Type B pancreatic cell (in vitro differentiated cells): ENCODE data around the gene PLCB2. TPM values are rescaled to one million over a fixed set of nuclear protein-coding genes. Genes with fewer than 3 reads are reported as not detected.

Source experiments
- DNase-seq: peaks from one replicate; pipeline ENCODE4 v3.0.0; 2021; ENCODE audit warnings: mixed read lengths; ENCODE audit not compliant: unreplicated experiment; ENCODE audit errors: extremely low spot score
- H3K27ac Mint-ChIP-seq: 2 replicates; pipeline ENCODE4 v1.8.0; 2021; ENCODE audit warnings: mild to moderate bottlenecking, mixed read lengths
- H3K27me3 Mint-ChIP-seq: 2 replicates; pipeline ENCODE4 v1.8.0; 2021; ENCODE audit warnings: mixed read lengths
- H3K36me3 Mint-ChIP-seq: 2 replicates; pipeline ENCODE4 v1.8.0; 2021; ENCODE audit warnings: mixed read lengths
- H3K4me1 Mint-ChIP-seq: one replicate; pipeline ENCODE4 v1.8.0; 2021; ENCODE audit warnings: mixed read lengths; ENCODE audit not compliant: unreplicated experiment
- H3K4me3 Mint-ChIP-seq: 2 replicates; pipeline ENCODE4 v1.8.0; 2021; ENCODE audit warnings: mild to moderate bottlenecking, mixed read lengths
- H3K9me3 Mint-ChIP-seq: 2 replicates; pipeline ENCODE4 v1.8.0; 2021; ENCODE audit warnings: mixed read lengths
- CTCF ChIP-seq: fragments of 200-600 bp; sonication (generic); conservative IDR thresholded peaks from 2 replicates; pipeline ENCODE4 v1.5.0; 2021; ENCODE audit warnings: antibody characterized with exemption, mild to moderate bottlenecking
- total RNA-seq: library from RNA; stranded (reverse); gene quantifications from 2 replicates; pipeline ENCODE4 v1.2.1, GENCODE V29; 2021; ENCODE audit warnings: low replicate concordance

Gene PLCB2
- total RNA-seq, 1 donor from 2014 or later = 5.8 TPM

DNA sequence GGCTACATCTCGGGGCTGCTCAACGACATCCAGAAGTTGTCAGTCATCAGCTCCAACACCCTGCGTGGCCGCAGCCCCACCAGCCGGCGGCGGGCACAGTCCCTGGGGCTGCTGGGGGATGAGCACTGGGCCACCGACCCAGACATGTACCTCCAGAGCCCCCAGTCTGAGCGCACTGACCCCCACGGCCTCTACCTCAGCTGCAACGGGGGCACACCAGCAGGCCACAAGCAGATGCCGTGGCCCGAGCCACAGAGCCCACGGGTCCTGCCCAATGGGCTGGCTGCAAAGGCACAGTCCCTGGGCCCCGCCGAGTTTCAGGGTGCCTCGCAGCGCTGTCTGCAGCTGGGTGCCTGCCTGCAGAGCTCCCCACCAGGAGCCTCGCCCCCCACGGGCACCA is 41.9 kb downstream of the PLCB2 start:
- Mint-ChIP-seq H3K36me3 (peaks cover 3% of the 10 kb centered on the region), H3K4me3 (no peak overlapping the region), H3K4me1 (peaks cover 11% of the 10 kb centered on the region), H3K27me3 (no peaks in the 10 kb centered on the region), H3K9me3 (no peaks in the 10 kb centered on the region), H3K27ac (no peak overlapping the region)
- no peak for DNase-seq
- TF ChIP-seq CTCF = no peak

DNA sequence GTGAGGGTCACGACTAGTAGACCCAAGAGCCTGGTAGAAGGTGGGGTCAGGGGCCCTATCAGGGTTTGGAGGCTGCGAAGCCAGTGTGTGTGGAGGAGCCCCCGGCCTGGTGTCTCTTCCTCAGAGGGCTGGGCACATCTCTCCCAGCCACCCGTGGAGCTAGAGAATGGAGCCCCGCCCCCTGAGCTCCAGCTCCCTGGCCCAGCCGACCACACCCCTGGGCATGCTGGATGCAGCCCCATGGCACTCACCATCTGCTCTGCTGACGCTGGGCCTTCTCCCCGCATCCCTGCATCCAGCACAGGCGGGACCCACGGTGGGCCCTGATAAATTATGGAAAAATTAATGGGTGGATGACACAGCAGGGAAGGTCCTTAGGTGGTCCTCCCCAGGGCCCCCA is 42.4 kb downstream of the PLCB2 start:
- Mint-ChIP-seq H3K4me3 (no peak overlapping the region), H3K27ac (no peak overlapping the region), H3K27me3 (no peaks in the 10 kb centered on the region), H3K36me3 (peaks cover 3% of the 10 kb centered on the region), H3K9me3 (no peaks in the 10 kb centered on the region), H3K4me1 (peaks cover 11% of the 10 kb centered on the region)
- TF ChIP-seq CTCF = no peak
- no peak for DNase-seq

DNA sequence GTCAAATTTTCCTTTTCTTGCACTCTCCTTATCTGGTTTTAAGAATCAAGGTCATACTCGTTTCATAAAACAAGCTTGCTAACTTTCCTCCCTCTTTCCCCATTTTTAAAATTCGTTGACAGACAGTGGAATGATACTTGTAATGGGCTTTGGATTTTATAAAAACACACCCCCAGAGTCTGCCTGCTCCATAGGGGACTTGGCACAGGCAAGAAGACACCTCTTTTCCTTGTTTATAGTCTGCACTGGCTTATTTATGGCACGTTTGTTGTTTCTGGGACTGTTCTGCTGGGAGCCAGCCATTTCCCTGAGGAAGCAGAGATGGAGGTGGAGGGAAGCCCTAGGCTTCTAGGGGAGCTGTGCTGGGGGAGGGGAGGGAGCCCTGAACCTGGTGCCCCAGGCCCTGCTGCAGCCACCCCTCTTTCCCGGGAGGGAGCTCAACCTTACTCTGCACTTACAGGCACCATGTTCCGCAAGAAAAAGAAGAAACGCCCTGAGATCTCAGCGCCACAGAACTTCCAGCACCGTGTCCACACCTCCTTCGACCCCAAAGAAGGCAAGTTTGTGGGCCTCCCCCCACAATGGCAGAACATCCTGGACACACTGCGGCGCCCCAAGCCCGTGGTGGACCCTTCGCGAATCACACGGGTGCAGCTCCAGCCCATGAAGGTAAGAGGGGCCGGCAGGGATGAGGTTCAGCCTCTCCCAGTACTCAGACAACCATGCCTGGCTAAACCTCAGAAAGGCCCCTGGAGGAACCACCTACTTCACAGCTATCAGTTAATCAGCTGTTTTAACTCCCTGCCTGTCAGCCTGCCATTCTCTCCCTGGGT is 43.2 kb downstream of the PLCB2 start:
- H3K27ac Mint-ChIP-seq = no peak overlapping the region
- peaks cover 3% of the 10 kb centered on the region for H3K36me3 Mint-ChIP-seq
- H3K4me1 Mint-ChIP-seq = peaks cover 11% of the 10 kb centered on the region
- H3K4me3 Mint-ChIP-seq = no peak overlapping the region
- no peaks in the 10 kb centered on the region for H3K27me3 Mint-ChIP-seq
- no peaks in the 10 kb centered on the region for H3K9me3 Mint-ChIP-seq
- TF ChIP-seq CTCF = no peak
- no peak for DNase-seq

- Mint-ChIP-seq H3K27ac (no peak overlapping the region), H3K4me3 (no peak overlapping the region), H3K9me3 (no peaks in the 10 kb centered on the region), H3K36me3 (peaks cover 3% of the 10 kb centered on the region), H3K4me1 (peaks cover 18% of the 10 kb centered on the region), H3K27me3 (no peaks in the 10 kb centered on the region)
- no peak for DNase-seq
- no peak for TF ChIP-seq CTCF
Observed at GRCh38 chr15:40263024-40263754, 44.5 kb downstream of the PLCB2 start.

DNA sequence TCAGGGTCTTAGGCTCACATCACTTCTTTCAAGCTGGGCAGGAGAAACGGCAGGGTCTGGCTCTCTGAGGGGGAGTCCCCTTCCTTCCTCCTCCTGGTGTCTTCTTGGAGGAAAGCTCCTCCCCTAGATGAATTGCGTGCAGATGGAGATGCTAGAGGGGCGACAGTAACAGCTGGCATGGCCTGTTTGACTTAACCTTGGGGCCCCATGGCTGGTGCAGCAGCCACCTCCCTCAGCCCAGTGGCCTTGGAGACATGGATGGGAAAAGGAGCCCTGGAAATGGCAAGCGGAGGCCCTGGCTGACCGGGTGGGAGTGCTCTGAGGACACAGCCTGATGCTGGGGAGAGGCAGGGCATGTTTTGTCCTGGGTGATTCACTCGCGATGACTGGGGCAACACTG is 48.7 kb downstream of the PLCB2 start:
- Mint-ChIP-seq H3K27ac (no peak overlapping the region), H3K4me1 (peaks cover 13% of the 10 kb centered on the region), H3K9me3 (no peaks in the 10 kb centered on the region), H3K4me3 (no peak overlapping the region), H3K36me3 (no peaks in the 10 kb centered on the region), H3K27me3 (peaks cover 10% of the 10 kb centered on the region)
- no peak for TF ChIP-seq CTCF
- no peak for DNase-seq
